PC-9 (cell line): ENCODE measurements around the gene EHMT1. TPM values are rescaled to one million over a fixed set of nuclear protein-coding genes. Genes with fewer than 3 reads are reported as not detected.

Source experiments
- BruUV-seq: library from RNA; stranded (reverse); fragments of 400-500 nt; replicated peaks from 2 replicates; lab custom pipeline; 2021; lab: Mats Ljungman, UMichigan
- CTCF ChIA-PET: fragments of 300-600 bp; sonication (Branson Sonifier 250); formaldehyde crosslinking; loops from one replicate; lab custom pipeline; 2022; ENCODE audit warnings: antibody characterized with exemption; lab: Charles Lee
- POLR2A ChIA-PET: fragments of 300-600 bp; sonication (Branson Sonifier 250); formaldehyde crosslinking; loops from one replicate; lab custom pipeline; 2022; ENCODE audit warnings: antibody characterized with exemption; ENCODE audit not compliant: unreplicated experiment; lab: Charles Lee
- DNase-seq, 2 experiments: peaks; one replicate each; pipeline versions ENCODE4 v3.0.0 to v3.0.0-alpha.2; 2015 to 2022; ENCODE audit warnings: mixed read lengths in 1 of 2
- H2AFZ ChIP-seq: fragments of 200-600 bp; sonication (generic); 2 replicates; pipeline ENCODE4 v1.8.1; 2017; ENCODE audit warnings: antibody characterized with exemption
- H3F3A ChIP-seq: fragments of 200-600 bp; sonication (generic); 2 replicates; pipeline ENCODE4 v1.8.1; 2017; ENCODE audit warnings: antibody characterized with exemption, mild to moderate bottlenecking, low read depth; ENCODE audit not compliant: insufficient read depth
- H3K27ac ChIP-seq: fragments of 200-600 bp; sonication (generic); 2 replicates; pipeline ENCODE4 v1.6.1; 2016; ENCODE audit warnings: mixed run types
- H3K27me3 ChIP-seq: fragments of 200-600 bp; sonication (generic); 2 replicates; pipeline ENCODE4 v1.6.1; 2016; ENCODE audit warnings: low read depth, mixed run types; ENCODE audit not compliant: insufficient read depth
- H3K36me3 ChIP-seq: fragments of 200-600 bp; sonication (generic); 2 replicates; pipeline ENCODE4 v1.6.1; 2016; ENCODE audit warnings: low read depth, mixed run types
- H3K4me1 ChIP-seq: fragments of 200-600 bp; sonication (generic); replicated peaks from 2 replicates; pipeline ENCODE4 v1.6.1; 2016; ENCODE audit warnings: mixed run types; ENCODE audit not compliant: insufficient read depth
- H3K4me2 ChIP-seq: fragments of 200-600 bp; sonication (generic); 2 replicates; pipeline ENCODE4 v1.6.1; 2017; ENCODE audit warnings: mixed run types
- H3K4me3 ChIP-seq: fragments of 200-600 bp; sonication (generic); 2 replicates; pipeline ENCODE4 v1.6.1; 2016; ENCODE audit warnings: mixed run types
- H3K79me2 ChIP-seq: fragments of 200-600 bp; sonication (generic); 2 replicates; pipeline ENCODE4 v1.6.1; 2017; ENCODE audit warnings: low read depth, mixed run types
- H3K9me2 ChIP-seq: fragments of 200-600 bp; sonication (generic); 2 replicates; pipeline ENCODE4 v1.8.1; 2017; ENCODE audit warnings: mild to moderate bottlenecking; ENCODE audit not compliant: insufficient read depth
- H3K9me3 ChIP-seq: fragments of 200-600 bp; sonication (generic); 2 replicates; pipeline ENCODE4 v1.8.1; 2016; ENCODE audit warnings: low read depth; ENCODE audit not compliant: insufficient read depth
- H4K20me1 ChIP-seq: fragments of 200-600 bp; sonication (generic); 2 replicates; pipeline ENCODE4 v1.8.1; 2017; ENCODE audit not compliant: insufficient read depth
- EZH2 ChIP-seq: fragments of 200-600 bp; sonication (generic); IDR thresholded peaks from 2 replicates; pipeline ENCODE4 v1.8.0; 2017; ENCODE audit warnings: antibody characterized with exemption, low read depth
- intact Hi-C: fragments of 100-400 bp; cut with micrococcal nuclease; formaldehyde crosslinking; loops from one replicate; pipeline ENCODE4 v1.10.0; 2022; ENCODE audit not compliant: unreplicated experiment
- total RNA-seq: library from RNA; stranded (reverse); gene quantifications from 2 replicates; pipeline ENCODE4 v1.2.3, GENCODE V29; 2021
- TF ChIP-seq, protein P1 (sequence below): fragments of 200-600 bp; sonication (generic); conservative IDR thresholded peaks from 2 replicates; pipeline ENCODE4 v1.6.1; 2017; ENCODE audit warnings: mixed run types, antibody characterized with exemption, mild to moderate bottlenecking, moderate library complexity

EHMT1 gene
- total RNA-seq, 1 experiment from 2014 or later, result 116 TPM

DNA sequence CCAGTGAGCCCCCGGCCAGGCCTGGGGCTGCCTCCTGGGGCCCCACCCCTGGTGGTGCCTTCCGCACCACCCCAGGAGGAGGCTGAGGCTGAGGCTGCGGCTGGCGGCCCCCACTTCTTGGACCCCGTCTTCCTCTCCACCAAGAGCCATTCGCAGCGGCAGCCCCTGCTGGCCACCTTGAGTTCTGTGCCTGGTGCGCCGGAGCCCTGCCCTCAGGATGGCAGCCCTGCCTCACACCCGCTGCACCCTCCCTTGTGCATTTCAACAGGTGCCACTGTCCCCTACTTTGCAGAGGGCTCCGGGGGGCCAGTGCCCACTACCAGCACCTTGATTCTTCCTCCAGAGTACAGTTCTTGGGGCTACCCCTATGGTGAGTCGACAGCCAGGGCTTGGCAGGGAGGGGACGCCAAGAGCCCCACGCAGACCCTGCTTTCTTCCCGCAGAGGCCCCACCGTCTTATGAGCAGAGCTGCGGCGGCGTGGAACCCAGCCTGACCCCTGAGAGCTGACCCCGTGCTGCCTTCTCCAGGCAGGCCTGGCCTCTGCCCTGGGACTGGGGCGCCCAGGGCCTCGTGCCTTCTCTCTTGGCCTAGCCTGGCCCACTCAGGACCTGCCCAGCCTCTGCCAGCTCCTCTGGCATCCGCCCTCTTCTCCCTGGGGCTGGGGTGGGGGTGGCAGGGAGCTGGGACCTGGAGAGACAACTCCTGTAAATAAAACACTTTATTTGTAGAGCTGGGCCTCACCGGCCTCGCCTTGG, 4.0 kb upstream of the EHMT1 start:
- Histone ChIP-seq H2AFZ (no peak overlapping the region), H3K27ac (0 out of 2 replicates have a peak overlapping the region, but pooled peaks have one; percentile 10), H4K20me1 (no peaks in the 10 kb centered on the region), H3K36me3 (peaks cover 8% of the 10 kb centered on the region; the same call in 1 of the 2 replicates), H3K4me1 (peaks cover 57% of the 10 kb centered on the region), H3K9me3 (no peaks in the 10 kb centered on the region), H3F3A (peaks cover 55% of the 10 kb centered on the region), H3K4me3 (no peak overlapping the region), H3K9me2 (no peaks in the 10 kb centered on the region), H3K27me3 (no peaks in the 10 kb centered on the region), H3K79me2 (peaks cover 59% of the 10 kb centered on the region), H3K4me2 (no peak overlapping the region)
- ChIA-PET CTCF (interaction anchor here (0.6 kb wide), 1 partner anchor 69 kb away, joined by 3 read pairs; no protein-coding TSS in a partner anchor), POLR2A (no interaction called here)
- BruUV-seq, result no TSS peak
- no peak for TF ChIP-seq EZH2
- TF ChIP-seq, protein P1, sequence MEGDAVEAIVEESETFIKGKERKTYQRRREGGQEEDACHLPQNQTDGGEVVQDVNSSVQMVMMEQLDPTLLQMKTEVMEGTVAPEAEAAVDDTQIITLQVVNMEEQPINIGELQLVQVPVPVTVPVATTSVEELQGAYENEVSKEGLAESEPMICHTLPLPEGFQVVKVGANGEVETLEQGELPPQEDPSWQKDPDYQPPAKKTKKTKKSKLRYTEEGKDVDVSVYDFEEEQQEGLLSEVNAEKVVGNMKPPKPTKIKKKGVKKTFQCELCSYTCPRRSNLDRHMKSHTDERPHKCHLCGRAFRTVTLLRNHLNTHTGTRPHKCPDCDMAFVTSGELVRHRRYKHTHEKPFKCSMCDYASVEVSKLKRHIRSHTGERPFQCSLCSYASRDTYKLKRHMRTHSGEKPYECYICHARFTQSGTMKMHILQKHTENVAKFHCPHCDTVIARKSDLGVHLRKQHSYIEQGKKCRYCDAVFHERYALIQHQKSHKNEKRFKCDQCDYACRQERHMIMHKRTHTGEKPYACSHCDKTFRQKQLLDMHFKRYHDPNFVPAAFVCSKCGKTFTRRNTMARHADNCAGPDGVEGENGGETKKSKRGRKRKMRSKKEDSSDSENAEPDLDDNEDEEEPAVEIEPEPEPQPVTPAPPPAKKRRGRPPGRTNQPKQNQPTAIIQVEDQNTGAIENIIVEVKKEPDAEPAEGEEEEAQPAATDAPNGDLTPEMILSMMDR, result no peak
- DNase-seq, result no peak
- intact Hi-C loops, result loop anchor here (5.0 to 10.0 kb wide), 3 partner anchors 63 to 373 kb away; partner anchors contain the start of genes MRPL41, PNPLA7 and TUBB4B

DNA sequence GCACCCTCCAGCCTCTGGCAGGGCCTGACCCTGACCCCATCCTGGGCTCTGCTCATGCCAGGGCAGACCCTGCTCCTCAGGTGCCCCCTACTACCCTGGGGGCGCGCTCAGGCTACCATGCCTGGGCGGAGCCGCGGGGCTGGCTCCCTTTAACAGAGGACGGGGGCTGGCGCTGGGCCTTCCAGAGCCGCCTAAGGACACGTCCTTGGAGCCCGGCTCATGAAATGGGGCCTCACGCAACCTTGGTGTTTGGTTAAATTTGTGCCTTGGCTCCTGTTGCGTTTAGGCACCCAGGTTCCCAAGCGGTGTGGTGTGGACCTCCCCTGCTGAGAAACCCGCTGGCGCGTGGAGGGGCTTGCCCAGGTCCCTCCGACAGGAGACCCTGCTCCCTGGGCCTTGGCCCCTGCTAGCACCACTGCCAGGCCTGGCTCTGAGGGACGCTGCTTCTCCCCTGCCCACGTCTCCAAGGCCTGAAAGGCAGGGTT, 3.4 kb upstream of the EHMT1 start:
- BruUV-seq, result no TSS peak
- Histone ChIP-seq H4K20me1 (peaks cover under 1% of the 10 kb centered on the region), H3K79me2 (peaks cover 59% of the 10 kb centered on the region), H3K4me2 (no peak overlapping the region), H3K9me3 (no peaks in the 10 kb centered on the region), H3K9me2 (no peaks in the 10 kb centered on the region), H3K27ac (peak overlapping the region; percentile 10; the same call in 1 of the 2 replicates), H3K27me3 (no peaks in the 10 kb centered on the region), H2AFZ (no peak overlapping the region), H3K36me3 (peaks cover 8% of the 10 kb centered on the region; the same call in 1 of the 2 replicates), H3F3A (peaks cover 54% of the 10 kb centered on the region), H3K4me3 (no peak overlapping the region), H3K4me1 (peaks cover 57% of the 10 kb centered on the region)
- intact Hi-C loops, result loop anchor here (10.0 kb wide), 1 partner anchor 181 kb away; no protein-coding TSS in a partner anchor
- ChIA-PET POLR2A (no interaction called here), CTCF (no interaction called here)
- TF ChIP-seq, protein P1, result no peak
- TF ChIP-seq EZH2, result no peak
- DNase-seq, result no peak

- Histone ChIP-seq H3K36me3 (peaks cover 5% of the 10 kb centered on the region; the same call in 1 of the 2 replicates), H3K9me2 (no peaks in the 10 kb centered on the region), H3K27ac (peak overlapping the region; percentile 64), H3F3A (peaks cover 33% of the 10 kb centered on the region), H3K4me3 (peak overlapping the region; percentile 65), H2AFZ (peak overlapping the region; percentile 84; the same call in 1 of the 2 replicates), H3K4me1 (peaks cover 33% of the 10 kb centered on the region), H3K9me3 (no peaks in the 10 kb centered on the region), H3K27me3 (no peaks in the 10 kb centered on the region), H3K4me2 (peak overlapping the region; percentile 75), H3K79me2 (peaks cover 75% of the 10 kb centered on the region), H4K20me1 (peaks cover 29% of the 10 kb centered on the region)
- POLR2A ChIA-PET, result interaction anchor here (0.6 kb wide), 1 partner anchor 14 kb away, joined by 6 read pairs; the partner anchor contains the start of gene ARRDC1
- no peak for TF ChIP-seq EZH2
- TF ChIP-seq, protein P1, result no peak
- no TSS peak for BruUV-seq
- DNase-seq, result peak; percentile 40 to 53
- CTCF ChIA-PET, result interaction anchor here (1.0 kb wide), 1 partner anchor 31 kb away, joined by 3 read pairs; no protein-coding TSS in a partner anchor
- intact Hi-C loops, result loop anchor here (2.0 to 10.0 kb wide), 2 partner anchors 29 to 185 kb away; partner anchors contain the start of gene ZMYND19
These were observed 639 bp downstream of the EHMT1 start for GRCh38 chr9:137619240-137620047.
